T47D (cell line): ENCODE measurements around the gene ANAPC2.
"Not testable (repeated sequence)": the region's sequence is repeated elsewhere in the genome, so short reads cannot be mapped to it uniquely, and the experiment has no call there.

ENCODE experiments used
- DNase-seq, 2 experiments: peaks; one replicate each; pipeline versions ENCODE4 v3.0.0 to v3.0.0-alpha.2; 2011 to 2012; ENCODE audit warnings: low read depth in 1 of 2, low spot score in 1 of 2
- JUND ChIP-seq: IDR thresholded peaks from 2 replicates; pipeline ENCODE4 v1.6.1; 2012; ENCODE audit warnings: low read depth
- in situ Hi-C: cut with HindIII; loops from 2 replicates; pipeline ENCODE4 v1.10.0; 2016; ENCODE audit warnings: low sequenced_read_pairs, low pct_unique_long_range_greater_than_20kb

ANAPC2 gene

GRCh38 chr9:137141050-137141810 is 47.1 kb downstream of the ANAPC2 start:
- DNase-seq: no peak
- no peak for TF ChIP-seq JUND
- in situ Hi-C loops: no loop called here

GRCh38 chr9:137140151-137141012 is 48.0 kb downstream of the ANAPC2 start:
- no peak for DNase-seq
- in situ Hi-C loops: no loop called here
- no peak for TF ChIP-seq JUND

- in situ Hi-C loops: no loop called here
- no peak for TF ChIP-seq JUND
- no peak for DNase-seq
Measured at GRCh38 chr9:137139468-137140150, 48.8 kb downstream of the ANAPC2 start.

DNA sequence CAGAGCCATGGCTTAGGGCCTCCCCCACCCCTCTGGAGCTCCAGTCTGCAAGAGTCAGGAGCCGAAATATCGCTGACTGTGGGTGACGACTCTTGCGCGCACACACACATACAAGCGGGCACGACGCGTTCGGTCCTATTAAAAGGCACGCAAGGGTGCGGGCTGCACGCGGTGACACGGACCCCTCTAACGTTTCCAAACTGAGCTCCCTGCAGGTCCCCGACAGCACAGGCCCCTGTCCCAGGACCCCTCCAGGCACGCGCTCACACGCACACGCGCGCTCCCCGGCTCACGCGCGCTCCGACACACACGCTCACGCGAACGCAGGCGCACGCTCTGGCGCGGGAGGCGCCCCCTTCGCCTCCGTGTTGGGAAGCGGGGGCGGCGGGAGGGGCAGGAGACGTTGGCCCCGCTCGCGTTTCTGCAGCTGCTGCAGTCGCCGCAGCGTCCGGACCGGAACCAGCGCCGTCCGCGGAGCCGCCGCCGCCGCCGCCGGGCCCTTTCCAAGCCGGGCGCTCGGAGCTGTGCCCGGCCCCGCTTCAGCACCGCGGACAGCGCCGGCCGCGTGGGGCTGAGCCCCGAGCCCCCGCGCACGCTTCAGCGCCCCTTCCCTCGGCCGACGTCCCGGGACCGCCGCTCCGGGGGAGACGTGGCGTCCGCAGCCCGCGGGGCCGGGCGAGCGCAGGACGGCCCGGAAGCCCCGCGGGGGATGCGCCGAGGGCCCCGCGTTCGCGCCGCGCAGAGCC is 49.5 kb downstream of the ANAPC2 start, which contains the start of gene GRIN1:
GRIN1 (plus strand) TSS at position 433 of the 746 bp plus-strand sequence. CDS start 333 bp downstream, outside the sequence.
- peak; percentile 75 to 89 for DNase-seq
- in situ Hi-C loops: no loop called here
- no peak for TF ChIP-seq JUND

DNA sequence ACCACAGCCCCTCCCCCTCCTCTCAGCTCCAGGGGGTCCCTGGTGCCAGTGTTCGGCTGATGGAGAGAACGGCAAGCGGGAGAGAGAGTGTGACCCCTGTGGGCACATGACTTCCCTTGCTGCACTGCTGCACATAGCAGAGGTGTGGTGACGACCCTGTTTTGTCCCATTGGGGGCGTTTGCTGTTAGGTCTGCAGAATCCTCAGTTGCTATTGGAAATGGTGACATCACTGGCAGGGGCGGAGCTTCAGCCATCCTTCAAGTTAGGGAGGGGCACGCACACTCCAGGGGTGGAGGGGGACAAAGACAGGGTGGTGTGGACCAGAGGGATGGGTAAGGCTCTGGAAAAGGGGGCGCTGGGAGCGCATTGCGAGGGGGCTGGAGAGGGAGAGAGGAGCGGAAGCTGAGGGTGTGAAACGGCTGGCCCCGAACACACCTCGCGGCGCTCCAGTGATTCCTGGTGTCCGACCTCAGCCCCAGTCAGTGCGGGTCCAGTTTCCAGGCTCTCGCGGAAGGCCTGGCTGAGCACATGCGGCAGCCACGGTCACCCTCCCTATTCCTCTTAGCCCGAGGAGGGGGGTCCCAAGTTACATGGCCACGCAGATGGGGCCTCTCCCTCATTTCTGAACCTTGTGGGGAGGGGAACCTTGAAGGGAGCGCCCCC is 50.2 kb downstream of the ANAPC2 start:
- in situ Hi-C loops: no loop called here
- no peak for TF ChIP-seq JUND
- no peak for DNase-seq

DNA sequence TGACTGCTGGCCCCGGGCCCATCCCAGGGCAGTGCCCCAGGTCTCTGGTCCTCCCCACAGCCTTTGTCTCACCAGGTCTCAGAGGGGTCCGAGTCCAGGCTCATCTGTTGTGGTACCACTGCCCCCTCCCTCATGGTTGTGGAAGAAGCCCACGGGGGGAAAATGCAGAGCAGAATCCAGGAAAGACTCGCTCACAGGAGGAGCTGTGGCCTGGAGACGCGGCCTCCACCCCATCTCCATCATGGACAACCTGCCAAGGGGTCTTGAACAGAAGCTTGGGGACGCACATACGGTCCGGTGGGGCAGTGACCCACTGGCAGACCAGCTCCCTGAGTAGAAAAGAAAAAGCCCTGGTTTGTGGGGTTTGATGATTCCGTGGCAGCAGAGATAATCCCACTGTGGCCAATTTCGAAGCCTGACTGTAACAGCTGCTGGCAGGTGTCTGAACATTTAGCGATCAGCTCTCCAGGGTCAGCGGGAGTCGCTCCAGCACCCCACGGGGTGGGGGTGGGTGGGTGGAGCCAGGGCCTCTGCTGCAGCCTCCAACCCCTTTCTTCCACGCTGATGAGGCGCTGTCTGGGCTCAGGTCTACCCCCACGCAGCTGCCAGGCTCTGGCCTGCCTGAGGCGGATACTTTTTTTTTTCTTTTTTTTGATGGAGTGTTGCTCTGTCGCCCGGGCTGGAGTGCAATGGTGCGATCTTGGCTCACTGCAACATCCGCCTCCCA is 51.3 kb downstream of the ANAPC2 start:
- no peak for TF ChIP-seq JUND
- DNase-seq: no peak
- in situ Hi-C loops: no loop called here

DNA sequence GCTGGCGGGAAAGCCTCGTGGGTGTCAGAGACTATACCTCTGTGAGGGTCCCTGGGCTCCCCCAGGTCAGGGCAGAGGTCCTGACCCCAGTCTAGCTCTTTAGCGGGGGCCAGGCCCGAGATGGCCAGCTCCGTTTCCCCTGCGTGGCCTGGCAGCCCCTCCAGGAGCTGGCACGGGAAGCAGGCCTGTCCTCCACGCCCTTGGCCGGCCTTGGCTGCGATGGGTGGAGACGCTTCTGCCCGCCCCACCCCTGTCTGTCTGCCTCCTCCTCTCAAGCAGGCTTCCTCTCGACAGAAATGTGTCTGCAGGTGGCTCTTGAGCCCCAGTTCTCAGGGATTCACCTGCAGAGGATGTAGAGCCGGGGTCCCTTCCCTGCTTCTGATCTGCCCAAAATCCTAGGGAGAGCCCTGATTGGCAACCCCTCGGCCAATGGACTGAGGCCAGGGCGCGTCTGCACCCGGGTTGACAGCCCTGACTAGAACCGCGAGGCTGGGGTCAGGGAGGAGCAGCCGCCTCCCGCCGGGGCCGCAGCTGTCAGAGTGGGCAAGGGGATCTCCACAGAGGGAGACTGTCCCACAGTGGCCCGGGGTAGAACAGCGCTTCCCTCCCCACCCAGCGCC is 52.0 kb downstream of the ANAPC2 start:
- TF ChIP-seq JUND: no peak
- in situ Hi-C loops: no loop called here
- DNase-seq: no peak

- in situ Hi-C loops, DNase-seq: not testable (repeated sequence)
Measured at GRCh38 chr9:137135154-137135553, 53.2 kb downstream of the ANAPC2 start.

DNA sequence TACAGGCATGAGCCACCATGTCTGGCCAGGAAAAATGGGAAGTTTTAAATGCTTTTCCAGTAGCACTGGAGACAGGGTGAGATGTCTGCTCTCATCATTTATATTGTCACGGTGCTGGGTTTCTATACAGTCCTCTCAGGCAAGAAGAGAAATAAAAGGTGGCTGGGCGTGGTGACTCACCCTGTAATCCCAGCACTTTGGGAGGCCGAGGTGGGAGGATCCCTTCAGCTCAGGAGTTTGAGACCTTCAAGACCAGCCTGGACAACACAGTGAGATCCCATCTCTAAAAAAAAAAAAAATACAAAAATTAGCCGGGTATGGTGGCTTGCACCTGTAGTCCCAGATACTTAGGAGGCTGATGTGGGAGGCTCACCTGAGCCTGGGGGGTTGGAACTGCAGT is 54.2 kb downstream of the ANAPC2 start:
- in situ Hi-C loops: no loop called here
- DNase-seq: no peak
- no peak for TF ChIP-seq JUND

- DNase-seq: no peak
- TF ChIP-seq JUND: no peak
- in situ Hi-C loops: no loop called here
Measured at GRCh38 chr9:137130176-137130755, 58.1 kb downstream of the ANAPC2 start.
